Gastrocnemius medialis (tissue), 4 donors: ENCODE results near the gene CCDC78. TPM values are rescaled to one million over a fixed set of nuclear protein-coding genes. Genes with fewer than 3 reads are reported as not detected.
"Not testable (repeated sequence)": the region's sequence is repeated elsewhere in the genome, so short reads cannot be mapped to it uniquely, and the experiment has no call there.

ENCODE experiments used
- ATAC-seq, 2 donors: fragments of 150-250 bp; one replicate each; pipeline ENCODE4 v1.9.1; 2016
- DNase-seq, 2 donors: peaks; one replicate each; pipeline ENCODE4 v3.0.0-alpha.2; 2019
- H3K27ac ChIP-seq, 4 donors: fragments of 200-600 bp; sonication (generic); 1 replicate in 1 of 4; 2 replicates in 3 of 4; pipeline ENCODE4 v1.5.1; 2016 to 2018; ENCODE audit warnings: mild to moderate bottlenecking in 2 of 4, moderate library complexity in 1 of 4
- H3K27me3 ChIP-seq, 3 donors: fragments of 200-600 bp; sonication (generic) in 2 of 3; 1 replicate in 1 of 3; 2 replicates in 2 of 3; pipeline versions ENCODE4 v1.5.1 to v1.6.0; 2016 to 2019; ENCODE audit warnings: mild to moderate bottlenecking in 1 of 3, moderate library complexity in 1 of 3
- H3K36me3 ChIP-seq, 2 donors: fragments of 200-600 bp; sonication (generic) in 1 of 2; one replicate each; pipeline ENCODE4 v1.5.1; 2017 to 2018
- H3K4me1 ChIP-seq, 2 donors: fragments of 200-600 bp; sonication (generic) in 1 of 2; one replicate each; pipeline ENCODE4 v1.5.1; 2016 to 2017; ENCODE audit warnings: mild to moderate bottlenecking in 2 of 2
- H3K4me3 ChIP-seq, 4 donors: fragments of 200-600 bp; sonication (generic) in 3 of 4; 1 replicate in 1 of 4; 2 replicates in 3 of 4; pipeline ENCODE4 v1.5.1; 2016 to 2019; ENCODE audit warnings: mild to moderate bottlenecking in 2 of 4
- H3K9me3 ChIP-seq, 3 donors: fragments of 200-600 bp; sonication (generic) in 2 of 3; 1 replicate in 1 of 3; 2 replicates in 2 of 3; pipeline ENCODE4 v1.5.1; 2016 to 2019
- POLR2A ChIP-seq, 2 donors: fragments of 450-650 bp; IDR thresholded peaks; one replicate each; pipeline ENCODE4 v1.6.1; 2017; ENCODE audit warnings: antibody characterized with exemption in 2 of 2, mild to moderate bottlenecking in 2 of 2, moderate library complexity in 2 of 2
- in situ Hi-C, 4 donors: fragments of 200-750 bp; cut with MboI; loops; one replicate each; pipeline versions ENCODE4 v1.15.0 to v1.8.0; 2017; ENCODE audit warnings: low sequenced_read_pairs in 4 of 4
- intact Hi-C: fragments of 100-400 bp; cut with DNase I; formaldehyde crosslinking; loops from one replicate; pipeline ENCODE4 v1.15.1; 2023; ENCODE audit warnings: low total_unique reads
- total RNA-seq, 4 donors: library from RNA; depleted of rRNA; stranded (reverse); fragments of >200 nt; gene quantifications; one replicate each; pipeline versions ENCODE4 v1.1.0 to v1.2.3, GENCODE V29; 2016
- TF ChIP-seq, protein P1 (sequence below), 5 experiments: fragments of 450-650 bp in 3 of 5; fragments of 200-600 bp in 2 of 5; sonication (generic) in 2 of 5; IDR thresholded peaks in 4 of 5; conservative IDR thresholded peaks in 1 of 5; 1 replicate in 4 of 5; 2 replicates in 1 of 5; pipeline ENCODE4 v1.5.1; 2016 to 2019; ENCODE audit warnings: antibody characterized with exemption in 5 of 5, mild to moderate bottlenecking in 3 of 5, moderate library complexity in 3 of 5

CCDC78 gene
- total RNA-seq, 4 donors from 2014 or later: not detected

DNA sequence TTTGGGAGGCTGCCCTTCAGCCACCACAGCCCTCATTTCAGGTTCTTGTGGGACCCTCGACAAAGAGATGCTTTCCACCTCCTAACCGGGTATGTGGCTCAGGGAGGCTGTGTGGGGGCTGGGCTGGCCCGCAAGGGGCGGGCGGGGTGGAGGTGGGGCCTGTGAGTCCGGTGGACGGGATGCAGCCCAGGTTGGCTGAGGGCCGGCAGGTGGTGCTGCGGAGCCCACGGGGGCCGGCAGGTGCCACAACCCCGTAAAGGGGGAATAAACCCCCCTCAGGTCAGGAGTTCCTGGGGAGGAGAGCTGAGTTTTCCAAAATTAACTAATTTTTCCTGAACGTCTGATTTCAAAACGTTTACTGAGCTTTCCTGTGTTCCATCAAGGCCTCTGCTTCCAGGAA is 19.5 kb upstream of the CCDC78 start:
- in situ Hi-C loops: no loop called here
- no peak for DNase-seq
- TF ChIP-seq POLR2A (IDR thresholded peaks at IDR 0.05): no peak
- TF ChIP-seq, protein P1, sequence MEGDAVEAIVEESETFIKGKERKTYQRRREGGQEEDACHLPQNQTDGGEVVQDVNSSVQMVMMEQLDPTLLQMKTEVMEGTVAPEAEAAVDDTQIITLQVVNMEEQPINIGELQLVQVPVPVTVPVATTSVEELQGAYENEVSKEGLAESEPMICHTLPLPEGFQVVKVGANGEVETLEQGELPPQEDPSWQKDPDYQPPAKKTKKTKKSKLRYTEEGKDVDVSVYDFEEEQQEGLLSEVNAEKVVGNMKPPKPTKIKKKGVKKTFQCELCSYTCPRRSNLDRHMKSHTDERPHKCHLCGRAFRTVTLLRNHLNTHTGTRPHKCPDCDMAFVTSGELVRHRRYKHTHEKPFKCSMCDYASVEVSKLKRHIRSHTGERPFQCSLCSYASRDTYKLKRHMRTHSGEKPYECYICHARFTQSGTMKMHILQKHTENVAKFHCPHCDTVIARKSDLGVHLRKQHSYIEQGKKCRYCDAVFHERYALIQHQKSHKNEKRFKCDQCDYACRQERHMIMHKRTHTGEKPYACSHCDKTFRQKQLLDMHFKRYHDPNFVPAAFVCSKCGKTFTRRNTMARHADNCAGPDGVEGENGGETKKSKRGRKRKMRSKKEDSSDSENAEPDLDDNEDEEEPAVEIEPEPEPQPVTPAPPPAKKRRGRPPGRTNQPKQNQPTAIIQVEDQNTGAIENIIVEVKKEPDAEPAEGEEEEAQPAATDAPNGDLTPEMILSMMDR (IDR thresholded peaks at IDR 0.05 in 4 of 5, conservative IDR thresholded peaks at IDR 0.05 in 1 of 5): no peak
- H3K27me3 ChIP-seq: peaks cover 3 to 8% (median 5%) of the 10 kb centered on the region in 3 donors
- no peaks in the 10 kb centered on the region for H3K36me3 ChIP-seq
- intact Hi-C loops: no loop called here
- no peaks in the 10 kb centered on the region for H3K9me3 ChIP-seq
- H3K4me1 ChIP-seq: peaks cover 4% of the 10 kb centered on the region in 2 donors
- no peak for ATAC-seq
- H3K27ac ChIP-seq: no peak overlapping the region
- no peak overlapping the region for H3K4me3 ChIP-seq

DNA sequence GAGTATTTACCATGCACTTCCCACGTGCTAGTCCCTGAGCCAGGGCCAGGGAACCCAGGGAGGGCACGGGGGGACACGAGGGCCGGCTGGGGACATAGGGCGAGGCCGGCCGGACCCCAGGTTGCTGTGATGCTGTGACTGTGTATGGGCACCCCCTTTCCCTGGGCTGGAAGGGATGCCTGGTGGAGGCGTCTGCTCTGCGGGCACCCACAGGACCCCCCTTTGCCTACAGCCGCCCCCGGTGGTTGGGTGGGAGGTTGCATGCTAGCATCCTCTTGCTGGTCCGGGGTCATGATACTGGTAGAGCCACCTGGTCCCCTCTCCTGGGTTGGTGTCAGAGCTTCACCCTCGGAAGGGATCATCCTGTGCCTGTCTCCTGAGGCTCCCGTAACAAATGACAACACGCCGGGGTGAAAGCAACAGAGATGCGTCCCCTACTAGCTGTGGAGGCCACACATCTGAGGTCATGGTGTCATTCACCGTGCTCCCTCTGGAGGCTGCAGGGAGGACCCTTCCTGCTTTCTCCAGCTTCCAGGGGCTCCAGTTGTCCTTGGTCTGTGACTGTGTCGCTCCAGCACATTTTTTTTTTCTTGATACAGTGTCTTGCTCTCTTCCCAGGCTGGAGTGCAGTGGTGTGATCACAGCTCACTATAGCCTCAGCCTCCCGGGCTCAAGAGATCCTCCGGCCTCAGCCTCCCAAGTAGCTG is 17.7 kb upstream of the CCDC78 start:
- Histone ChIP-seq H3K4me3 (no peak overlapping the region), H3K4me1 (peaks cover 11% of the 10 kb centered on the region in 2 donors), H3K9me3 (no peaks in the 10 kb centered on the region), H3K27ac (no peak overlapping the region), H3K27me3 (peaks cover 3 to 6% (median 5%) of the 10 kb centered on the region in 3 donors), H3K36me3 (no peaks in the 10 kb centered on the region)
- intact Hi-C loops: no loop called here
- no peak for DNase-seq
- in situ Hi-C loops: no loop called here
- no peak for TF ChIP-seq POLR2A (IDR thresholded peaks at IDR 0.05)
- TF ChIP-seq, protein P1 (IDR thresholded peaks at IDR 0.05 in 4 of 5, conservative IDR thresholded peaks at IDR 0.05 in 1 of 5): no peak
- ATAC-seq: no peak

DNA sequence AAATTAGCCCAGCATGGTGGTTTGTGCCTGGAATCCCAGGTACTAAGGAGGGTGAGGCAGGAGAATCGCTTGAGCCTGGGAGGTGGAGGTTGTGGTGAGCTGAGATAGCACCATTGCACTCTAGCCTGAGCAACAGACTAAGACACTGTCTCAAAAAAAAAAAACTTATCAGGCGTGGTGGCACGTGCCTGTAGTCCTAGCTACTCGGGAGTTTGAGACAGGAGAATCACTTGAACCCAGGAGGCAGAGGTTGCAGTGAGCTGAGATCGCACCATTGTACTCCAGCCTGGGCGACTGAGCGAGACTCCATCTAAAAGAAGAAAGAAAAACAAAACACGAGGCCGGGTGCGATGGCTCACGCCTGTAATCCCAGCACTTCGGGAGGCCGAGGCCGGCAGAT is 16.7 kb upstream of the CCDC78 start:
- H3K4me3 ChIP-seq, H3K36me3 ChIP-seq, H3K27ac ChIP-seq, intact Hi-C loops, H3K27me3 ChIP-seq, DNase-seq, H3K9me3 ChIP-seq, ATAC-seq, in situ Hi-C loops: not testable (repeated sequence)
- H3K4me1 ChIP-seq: peaks cover 11% of the 10 kb centered on the region in 2 donors

DNA sequence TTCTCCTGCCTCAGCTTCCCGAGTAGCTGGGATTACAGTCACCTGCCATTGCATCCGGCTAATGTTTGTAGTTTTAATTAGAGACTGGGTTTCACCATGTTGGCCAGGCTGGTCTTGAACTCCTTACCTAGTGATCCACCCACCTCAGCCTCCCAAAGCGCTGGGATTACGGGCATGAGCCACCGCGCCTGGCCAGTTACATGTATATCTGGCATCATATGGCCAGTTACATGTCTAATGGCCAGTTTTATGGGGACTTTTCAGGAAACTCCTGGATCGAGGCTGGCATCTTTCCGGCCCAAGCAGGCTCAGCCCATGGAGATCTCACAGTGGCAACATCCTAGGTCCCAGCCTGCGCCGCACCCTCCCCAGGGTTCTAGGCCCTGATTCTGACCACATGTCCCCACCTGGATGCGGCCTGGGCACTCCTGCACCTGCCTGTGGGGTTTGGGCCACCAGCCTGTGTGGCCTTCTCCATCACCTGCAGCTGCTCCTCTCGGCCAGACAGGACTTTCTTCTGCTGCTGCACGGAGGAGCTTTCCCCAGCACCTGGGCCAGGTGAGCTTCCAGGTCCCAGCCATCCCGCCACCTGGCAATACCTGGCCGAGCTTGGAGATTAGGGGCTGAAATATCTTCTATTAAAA is 15.9 kb upstream of the CCDC78 start:
- no peak overlapping the region for H3K4me3 ChIP-seq
- H3K36me3 ChIP-seq: peaks cover 0 to 9% of the 10 kb centered on the region in 2 donors
- H3K9me3 ChIP-seq: no peaks in the 10 kb centered on the region
- DNase-seq: no peak
- no peak overlapping the region for H3K27ac ChIP-seq
- peaks cover 3 to 6% (median 5%) of the 10 kb centered on the region in 3 donors for H3K27me3 ChIP-seq
- in situ Hi-C loops: no loop called here
- intact Hi-C loops: loop anchor here (1.0 kb wide), 2 partner anchors 21 to 31 kb away; partner anchors contain the start of gene ANTKMT
- no peak for TF ChIP-seq POLR2A (IDR thresholded peaks at IDR 0.05)
- TF ChIP-seq, protein P1 (IDR thresholded peaks at IDR 0.05 in 4 of 5, conservative IDR thresholded peaks at IDR 0.05 in 1 of 5): no peak
- ATAC-seq: no peak
- H3K4me1 ChIP-seq: peaks cover 11% of the 10 kb centered on the region in 2 donors

DNA sequence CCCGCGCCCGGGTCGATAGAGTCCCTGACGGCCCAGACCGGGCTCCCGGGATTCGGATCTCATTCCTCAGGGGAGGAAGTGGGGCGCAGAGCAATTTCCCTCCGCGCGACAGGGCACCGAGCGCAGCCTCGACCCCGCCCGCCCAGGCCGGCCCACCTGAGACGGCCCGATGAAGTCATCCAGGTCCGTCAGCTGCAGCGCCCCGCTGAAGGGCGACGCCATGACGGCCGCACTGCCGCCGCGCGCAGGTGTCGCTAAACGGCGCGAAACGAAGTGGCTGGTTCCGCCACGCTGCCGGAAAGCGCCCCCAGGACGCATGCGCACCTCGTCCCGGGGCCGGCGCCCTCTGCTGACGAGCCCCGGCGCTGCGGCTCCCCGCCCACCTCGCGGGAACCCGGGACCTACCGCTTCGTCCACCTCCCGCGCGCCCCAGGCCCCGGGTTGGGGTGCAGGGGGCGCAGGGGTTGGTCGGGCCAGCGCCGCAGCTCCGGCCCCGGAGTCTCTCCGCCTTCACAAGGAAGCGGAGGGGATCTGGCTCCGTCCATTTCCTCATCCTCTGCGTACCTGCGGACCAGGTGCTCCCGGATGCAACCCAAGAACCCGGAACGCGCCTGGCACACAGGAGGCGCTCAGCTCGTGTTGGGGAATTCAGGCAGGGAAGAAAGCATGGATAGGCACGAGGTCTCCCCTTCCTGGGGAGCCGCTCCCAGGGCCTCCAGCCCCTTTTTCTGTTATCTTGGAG is 14.7 kb upstream of the CCDC78 start, which contains the start of gene CIAO3:
Gene CIAO3 (minus strand): TSS at position 234 of the 742 bp plus-strand sequence. CDS start 12 bp downstream, at position 222.
- Histone ChIP-seq H3K36me3 (peaks cover 0 to 21% of the 10 kb centered on the region in 2 donors), H3K9me3 (no peaks in the 10 kb centered on the region), H3K27me3 (peaks cover 3 to 6% (median 5%) of the 10 kb centered on the region in 3 donors), H3K27ac (peak within 1 kb of the TSS; percentile 58 to 87 (median 83)), H3K4me3 (peak within 1 kb of the TSS; percentile 64 to 99 (median 94)), H3K4me1 (peaks cover 11% of the 10 kb centered on the region in 2 donors)
- in situ Hi-C loops (no loop called here), intact Hi-C loops (loop anchor here (1.0 kb wide), 2 partner anchors 20 to 30 kb away; partner anchors contain the start of gene ANTKMT)
- TF ChIP-seq, protein P1 (IDR thresholded peaks at IDR 0.05 in 4 of 5, conservative IDR thresholded peaks at IDR 0.05 in 1 of 5): peak; percentile 75 to 98 (median 96)
- peak; percentile 67 to 76 for TF ChIP-seq POLR2A (IDR thresholded peaks at IDR 0.05)
- DNase-seq (peak; percentile 75 to 82), ATAC-seq (peak; percentile 95 to 96)
